Aorta (tissue), 5 donors: Measurements from ENCODE around the gene GSTM5. TPM values are rescaled to one million over a fixed set of nuclear protein-coding genes. Genes with fewer than 3 reads are reported as not detected.

ENCODE experiments used
- ATAC-seq: fragments of 200-7000 bp; cut with Tn5 transposase; one replicate; pipeline ENCODE4 v1.9.1; 2022; ENCODE audit warnings: moderate library complexity; ENCODE audit not compliant: low FRiP score
- DNase-seq, 2 donors: peaks; one replicate each; pipeline ENCODE4 v3.0.0-alpha.2; 2020
- H3K27ac ChIP-seq, 2 donors: one replicate each; pipeline ENCODE4 v1.5.1; 2013; ENCODE audit warnings: low read length in 2 of 2, mild to moderate bottlenecking in 2 of 2, moderate library complexity in 2 of 2, control low read depth in 1 of 2, inconsistent platforms in 1 of 2, low read depth in 1 of 2
- H3K27me3 ChIP-seq, 2 donors: one replicate each; pipeline ENCODE4 v1.6.1; 2013; ENCODE audit warnings: control low read depth in 1 of 2, low read length in 1 of 2, mild to moderate bottlenecking in 1 of 2, moderate library complexity in 1 of 2; ENCODE audit not compliant: insufficient read depth in 2 of 2, control insufficient read depth in 1 of 2
- H3K36me3 ChIP-seq, 2 donors: one replicate each; pipeline ENCODE4 v1.6.1; 2013; ENCODE audit warnings: control low read depth in 1 of 2, low read length in 1 of 2, mild to moderate bottlenecking in 1 of 2; ENCODE audit not compliant: insufficient read depth in 2 of 2, control insufficient read depth in 1 of 2
- H3K4me1 ChIP-seq, 2 donors: one replicate each; pipeline ENCODE4 v1.6.1; 2013; ENCODE audit warnings: low read length in 2 of 2, control low read depth in 1 of 2, mild to moderate bottlenecking in 1 of 2, moderate library complexity in 1 of 2; ENCODE audit not compliant: insufficient read depth in 2 of 2, control insufficient read depth in 1 of 2
- H3K4me3 ChIP-seq, 2 donors: one replicate each; pipeline ENCODE4 v1.5.1; 2013; ENCODE audit warnings: low read length in 2 of 2, control low read depth in 1 of 2, mild to moderate bottlenecking in 1 of 2
- H3K9me3 ChIP-seq: one replicate; pipeline ENCODE4 v1.6.1; 2013; ENCODE audit warnings: mild to moderate bottlenecking, low read length; ENCODE audit not compliant: control insufficient read depth
- WGBS, 2 donors: extraction: QIAGEN DNeasy Blood & Tissue Kit; methylation state at CpG; one replicate each; pipeline ENCODE4 v1.1.7; 2013; 5-methylcytosine and 5-hydroxymethylcytosine counted together
- intact Hi-C, 2 donors: fragments of 100-400 bp; cut with DNase I; formaldehyde crosslinking; loops; one replicate each; pipeline versions ENCODE4 v1.14.2 to v1.15.0; 2022
- polyA plus RNA-seq, 2 donors: library from polyadenylated mRNA; stranded (reverse); fragments of 200-250 nt; gene quantifications; one replicate each; pipeline ENCODE4 v1.2.3, GENCODE V29; 2013
- total RNA-seq, 2 donors: library from RNA; stranded (reverse); fragmentation: NEBNext Ultra II Directional; extraction: Animal tissue kit (Norgen Biotek cat#: 25700); gene quantifications; one replicate each; pipeline ENCODE4 v1.2.1, GENCODE V29; 2021
- donor health status: healthy with polysubstance abuse.
- donor health status: Bipolar disorder and iron deficiency.
- donor health status: DM: no; HTN: no; CAD: no.
- donor health status: DM: no; HTN: no; CAD: no.
- donor health status: DM: yes; HTN: yes; CAD: no.

Gene GSTM5
- total and polyA plus RNA-seq, 4 donors: 5.7 to 23.4 (median 9.7) TPM

- H3K36me3 ChIP-seq: no peaks in the 10 kb centered on the region
- no peak overlapping the region for H3K4me3 ChIP-seq
- ATAC-seq: no peak
- intact Hi-C loops: no loop called here
- no peak for DNase-seq
- 76 to 80% methylated on average over 5 of the region's 5 CpGs for WGBS, 2 donors
- no peaks in the 10 kb centered on the region for H3K27me3 ChIP-seq
- peaks cover 1% of the 10 kb centered on the region for H3K9me3 ChIP-seq
- H3K4me1 ChIP-seq: no peaks in the 10 kb centered on the region
- no peak overlapping the region for H3K27ac ChIP-seq
Observed at GRCh38 chr1:109719337-109719837, 7.3 kb downstream of the GSTM5 start.

DNA sequence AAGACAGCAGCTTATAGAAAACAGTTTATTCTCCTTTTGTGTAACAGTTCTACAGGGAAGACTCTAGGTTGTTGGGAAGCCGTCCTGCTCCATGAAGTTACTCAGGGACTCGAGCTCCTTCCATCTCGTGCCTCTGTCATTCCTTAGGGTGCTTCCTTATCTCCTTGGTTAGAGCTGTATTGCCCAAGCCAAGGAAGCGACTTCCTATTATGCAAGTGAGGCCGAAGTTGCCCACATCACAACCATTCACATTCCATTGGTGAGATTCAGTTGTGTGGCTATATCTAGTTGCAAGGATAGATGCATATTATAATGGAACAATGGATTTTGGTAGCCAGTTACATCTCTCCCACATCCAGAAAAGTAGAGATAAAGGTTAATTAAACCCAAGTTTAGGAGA, 9.0 kb downstream of the GSTM5 start:
- DNase-seq: no peak
- Histone ChIP-seq H3K36me3 (no peaks in the 10 kb centered on the region), H3K27ac (no peak overlapping the region), H3K4me3 (no peak overlapping the region), H3K9me3 (peaks cover 1% of the 10 kb centered on the region), H3K4me1 (no peaks in the 10 kb centered on the region), H3K27me3 (no peaks in the 10 kb centered on the region)
- intact Hi-C loops: no loop called here
- 89 to 90% methylated on average over 5 of the region's 5 CpGs for WGBS, 2 donors
- no peak for ATAC-seq

GRCh38 chr1:109721971-109722370, 9.9 kb downstream of the GSTM5 start:
- Histone ChIP-seq H3K27ac (no peak overlapping the region), H3K9me3 (peaks cover 1% of the 10 kb centered on the region), H3K27me3 (no peaks in the 10 kb centered on the region), H3K4me1 (no peaks in the 10 kb centered on the region), H3K36me3 (no peaks in the 10 kb centered on the region), H3K4me3 (no peak overlapping the region)
- intact Hi-C loops: no loop called here
- DNase-seq (no peak), ATAC-seq (no peak)
- 99 to 100% methylated on average over 1 of the region's 1 CpG for WGBS, 2 donors

DNA sequence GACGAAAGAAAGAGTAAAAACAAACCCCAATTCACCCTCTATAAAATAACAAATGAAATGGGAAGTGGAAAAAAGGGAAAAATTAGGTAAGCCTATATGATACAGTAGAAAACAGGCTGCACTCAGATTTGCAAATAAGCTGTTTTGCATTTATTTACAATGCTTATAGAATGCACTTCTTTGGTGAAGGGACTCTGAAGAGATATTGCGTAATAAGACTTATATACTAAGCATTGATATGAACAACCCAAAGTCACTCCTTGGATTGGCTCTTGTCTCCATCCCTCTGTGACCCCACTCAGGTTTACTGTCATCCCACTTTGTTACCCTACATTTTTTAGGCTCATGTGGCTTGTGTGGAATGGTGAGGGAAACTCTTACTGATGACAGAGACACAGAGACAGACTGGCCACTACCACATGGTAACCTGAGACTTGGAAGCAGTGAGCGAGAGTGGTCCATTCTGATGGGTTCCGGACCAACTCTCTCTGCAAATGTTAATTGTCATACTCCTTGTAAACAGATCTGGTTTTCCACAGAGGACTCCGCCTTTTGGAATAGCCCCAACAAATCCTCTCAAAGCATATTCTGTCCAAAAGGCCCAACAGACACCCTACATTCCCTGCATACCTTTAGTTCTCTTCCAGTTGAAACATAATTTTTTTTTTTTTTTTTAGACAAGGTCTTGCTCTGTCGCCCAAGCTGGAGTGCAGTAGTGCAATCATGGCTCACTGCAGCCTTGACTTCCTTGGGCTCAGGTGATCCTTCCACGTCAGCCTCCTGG, 11.0 kb downstream of the GSTM5 start:
- no peaks in the 10 kb centered on the region for H3K27me3 ChIP-seq
- no peaks in the 10 kb centered on the region for H3K36me3 ChIP-seq
- no peak overlapping the region for H3K27ac ChIP-seq
- ATAC-seq (no peak), DNase-seq (no peak)
- peaks cover 1% of the 10 kb centered on the region for H3K9me3 ChIP-seq
- H3K4me3 ChIP-seq: no peak overlapping the region
- H3K4me1 ChIP-seq: no peaks in the 10 kb centered on the region
- intact Hi-C loops: no loop called here
- 83 to 87% methylated on average over 7 of the region's 7 CpGs for WGBS, 2 donors

DNA sequence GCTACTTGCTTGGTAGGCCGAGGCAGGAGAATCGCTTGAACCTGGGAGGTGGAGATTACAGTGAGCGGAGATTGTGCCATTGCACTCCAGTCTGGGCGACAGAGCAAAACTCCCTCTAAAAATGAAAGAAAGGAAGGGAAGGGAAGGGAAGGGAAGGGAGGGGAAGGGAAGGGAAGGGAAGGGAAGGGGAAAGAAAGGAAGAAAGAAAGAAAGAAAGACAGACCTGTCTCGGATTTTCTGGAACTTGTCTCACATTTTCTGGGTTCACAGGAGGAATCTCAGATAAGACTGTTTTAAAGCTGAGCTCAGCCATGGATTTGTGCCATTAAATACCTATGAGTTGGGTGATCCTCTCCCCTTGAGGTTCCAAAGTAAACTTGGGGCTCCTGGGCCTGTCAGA, 12.9 kb downstream of the GSTM5 start:
- intact Hi-C loops: no loop called here
- H3K36me3 ChIP-seq: no peaks in the 10 kb centered on the region
- no peaks in the 10 kb centered on the region for H3K4me1 ChIP-seq
- WGBS, 2 donors: 70 to 91% methylated on average over 4 to 5 of the region's 5 CpGs
- no peak overlapping the region for H3K27ac ChIP-seq
- peaks cover 1% of the 10 kb centered on the region for H3K9me3 ChIP-seq
- DNase-seq (no peak), ATAC-seq (no peak)
- no peak overlapping the region for H3K4me3 ChIP-seq
- H3K27me3 ChIP-seq: no peaks in the 10 kb centered on the region

- Histone ChIP-seq H3K4me3 (no peak overlapping the region), H3K9me3 (peaks cover 1% of the 10 kb centered on the region), H3K4me1 (no peaks in the 10 kb centered on the region), H3K27ac (no peak overlapping the region), H3K27me3 (no peaks in the 10 kb centered on the region), H3K36me3 (no peaks in the 10 kb centered on the region)
- DNase-seq (no peak), ATAC-seq (no peak)
- 94 to 99% methylated on average over 4 of the region's 4 CpGs for WGBS, 2 donors
- intact Hi-C loops: no loop called here
Observed at GRCh38 chr1:109725510-109725909, 13.5 kb downstream of the GSTM5 start.

DNA sequence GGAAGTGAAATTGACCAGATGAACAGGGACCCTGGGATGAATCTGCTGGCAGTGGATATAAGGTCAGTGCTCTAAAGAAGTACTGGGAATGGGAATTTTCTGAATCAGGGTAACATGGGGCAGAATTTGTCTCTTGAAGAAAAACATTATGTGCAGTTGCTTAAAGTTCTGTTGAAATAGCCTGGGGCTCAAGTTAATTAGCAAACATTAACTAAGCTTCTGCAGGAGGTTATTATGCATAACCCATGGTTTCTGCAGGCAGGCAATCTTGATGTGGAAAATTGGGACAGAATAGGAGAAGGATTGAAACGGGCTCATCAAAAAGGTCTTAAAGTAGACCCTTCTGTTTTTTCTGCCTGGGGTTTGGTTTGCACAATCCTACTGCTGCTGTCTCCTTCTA, 14.0 kb downstream of the GSTM5 start:
- H3K4me3 ChIP-seq: no peak overlapping the region
- ATAC-seq (no peak), DNase-seq (no peak)
- no peak overlapping the region for H3K27ac ChIP-seq
- H3K27me3 ChIP-seq: no peaks in the 10 kb centered on the region
- no peaks in the 10 kb centered on the region for H3K36me3 ChIP-seq
- H3K9me3 ChIP-seq: peaks cover 1% of the 10 kb centered on the region
- H3K4me1 ChIP-seq: no peaks in the 10 kb centered on the region
- intact Hi-C loops: no loop called here
- 88 to 90% methylated on average over 1 of the region's 1 CpG for WGBS, 2 donors

DNA sequence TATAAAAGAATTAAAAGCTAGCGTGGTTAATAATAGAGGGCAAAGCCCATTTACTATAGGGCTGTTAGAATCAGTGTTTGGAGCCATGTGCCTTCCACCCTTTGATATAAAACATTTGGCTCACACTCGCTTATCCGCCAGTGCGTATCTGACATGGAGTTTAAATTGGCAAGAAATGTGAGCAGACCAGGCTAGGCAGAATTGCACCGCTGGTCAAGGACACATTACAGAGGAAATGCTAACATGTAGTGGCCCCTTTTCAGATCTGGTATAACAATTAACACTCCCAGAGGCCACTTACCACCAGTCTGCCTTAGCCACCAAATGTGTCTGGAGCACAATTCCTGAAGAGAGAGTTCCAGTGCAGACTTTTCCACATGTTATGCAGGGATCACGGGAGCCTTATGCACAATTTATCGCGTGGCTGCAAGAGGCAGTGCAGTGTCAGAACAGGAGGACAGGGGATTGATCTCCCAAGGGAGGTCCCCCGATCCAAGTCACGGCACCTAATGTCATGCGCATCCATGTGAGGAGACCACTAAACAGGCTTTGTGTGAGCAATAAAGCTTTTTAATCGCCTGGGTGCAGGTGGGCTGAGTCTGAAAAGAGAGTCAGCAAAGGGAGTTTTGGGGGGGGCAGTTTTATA, 14.8 kb downstream of the GSTM5 start:
- no peak overlapping the region for H3K4me3 ChIP-seq
- intact Hi-C loops: no loop called here
- H3K9me3 ChIP-seq: peaks cover 1% of the 10 kb centered on the region
- H3K36me3 ChIP-seq: no peaks in the 10 kb centered on the region
- no peak overlapping the region for H3K27ac ChIP-seq
- no peak for ATAC-seq
- DNase-seq: no peak
- H3K27me3 ChIP-seq: no peaks in the 10 kb centered on the region
- 81 to 83% methylated on average over 12 of the region's 12 CpGs for WGBS, 2 donors
- H3K4me1 ChIP-seq: no peaks in the 10 kb centered on the region

DNA sequence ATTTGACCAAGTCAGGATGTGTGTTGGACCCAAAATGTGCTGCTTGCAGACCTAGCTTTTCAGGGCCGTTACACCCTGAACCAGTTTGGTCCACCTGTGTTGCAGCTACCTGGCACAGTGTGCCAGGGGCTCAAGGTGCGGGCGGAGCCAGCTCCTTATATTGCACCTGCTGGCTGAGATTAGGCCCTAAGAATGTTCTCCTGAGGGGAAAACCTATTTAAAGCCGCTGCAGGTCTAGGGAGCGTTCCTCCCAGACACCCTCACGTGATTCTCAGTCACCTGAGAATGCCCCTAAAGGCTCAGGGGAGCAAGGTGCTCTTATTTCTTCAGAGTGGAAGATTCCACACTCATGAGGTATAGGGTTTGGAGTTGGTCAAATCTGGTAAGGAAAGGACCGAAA, 16.8 kb downstream of the GSTM5 start:
- Histone ChIP-seq H3K27me3 (no peaks in the 10 kb centered on the region), H3K36me3 (no peaks in the 10 kb centered on the region), H3K4me3 (no peak overlapping the region), H3K9me3 (no peaks in the 10 kb centered on the region), H3K27ac (no peak overlapping the region), H3K4me1 (no peaks in the 10 kb centered on the region)
- DNase-seq: no peak
- WGBS, 2 donors: 92 to 95% methylated on average over 7 of the region's 7 CpGs
- intact Hi-C loops: no loop called here
- ATAC-seq: no peak
